NCI-H2227 (cell line): Measurements from ENCODE around the gene SLC37A1.

ENCODE experiments used
- DNase-seq: peaks from one replicate; lab custom pipeline; 2025; ENCODE audit not compliant: unreplicated experiment; lab: John Stamatoyannopoulos, UW

SLC37A1 gene

GRCh38 chr21:42525676-42526378 is 12.2 kb downstream of the SLC37A1 start:
- no peak for DNase-seq

GRCh38 chr21:42526379-42526727 is 12.7 kb downstream of the SLC37A1 start:
- peak; percentile 71 for DNase-seq

- no peak for DNase-seq
Observed at GRCh38 chr21:42527127-42527488, 13.5 kb downstream of the SLC37A1 start.

GRCh38 chr21:42527489-42528158 is 14.0 kb downstream of the SLC37A1 start:
- DNase-seq = no peak

- no peak for DNase-seq
Observed at GRCh38 chr21:42530167-42530518, 16.5 kb downstream of the SLC37A1 start.

- no peak for DNase-seq
Observed at GRCh38 chr21:42531771-42532170, 18.1 kb downstream of the SLC37A1 start.

- no peak for DNase-seq
Observed at GRCh38 chr21:42532466-42533181, 19.0 kb downstream of the SLC37A1 start.

- DNase-seq = no peak
Observed at GRCh38 chr21:42533306-42533962, 19.8 kb downstream of the SLC37A1 start.

GRCh38 chr21:42533963-42534355 is 20.3 kb downstream of the SLC37A1 start:
- no peak for DNase-seq

- DNase-seq = no peak
Observed at GRCh38 chr21:42534421-42535378, 21.0 kb downstream of the SLC37A1 start.

- no peak for DNase-seq
Observed at GRCh38 chr21:42535602-42536171, 22.0 kb downstream of the SLC37A1 start.

GRCh38 chr21:42536601-42537000 is 22.9 kb downstream of the SLC37A1 start:
- no peak for DNase-seq

GRCh38 chr21:42537106-42537742 is 23.6 kb downstream of the SLC37A1 start:
- no peak for DNase-seq

GRCh38 chr21:42538479-42539275 is 25.0 kb downstream of the SLC37A1 start:
- DNase-seq = no peak

- DNase-seq = no peak
Observed at GRCh38 chr21:42539342-42539741, 25.7 kb downstream of the SLC37A1 start.

GRCh38 chr21:42539931-42540343 is 26.3 kb downstream of the SLC37A1 start:
- DNase-seq = no peak

GRCh38 chr21:42540396-42540795 is 26.7 kb downstream of the SLC37A1 start:
- no peak for DNase-seq

GRCh38 chr21:42541174-42541573 is 27.5 kb downstream of the SLC37A1 start:
- DNase-seq = no peak

GRCh38 chr21:42541618-42542017 is 28.0 kb downstream of the SLC37A1 start:
- no peak for DNase-seq
